HEK293 (cell line): ENCODE results near the gene PTPRO.

Experiments used
- CTCF ChIA-PET: fragments of 350-600 bp; formaldehyde crosslinking; extraction: SDS; loops from one replicate; lab custom pipeline; 2021; ENCODE audit warnings: antibody characterized with exemption; lab: Yijun Ruan, JAX
- POLR2A ChIA-PET: fragments of 300-600 bp; formaldehyde crosslinking; extraction: SDS; loops from one replicate; lab custom pipeline; 2020; ENCODE audit warnings: antibody characterized with exemption, inconsistent platforms; lab: Yijun Ruan, JAX
- H3K27ac ChIP-seq: fragments of 200-500 bp; sonication (Bioruptor generic); 2 replicates; pipeline ENCODE4 v1.5.1; 2014; ENCODE audit warnings: low read depth, low read length, control low read depth, inconsistent platforms; ENCODE audit errors: extremely low read depth
- H3K36me3 ChIP-seq, 2 experiments: fragments of 200-500 bp in 1 of 2; sonication (Bioruptor generic) in 1 of 2; 1 replicate in 1 of 2; 2 replicates in 1 of 2; pipeline ENCODE4 v1.5.1; 2014 to 2017; ENCODE audit warnings: inconsistent platforms in 2 of 2, low read length in 2 of 2; ENCODE audit not compliant: control insufficient read depth in 2 of 2, insufficient read depth in 1 of 2
- H3K4me1 ChIP-seq: fragments of 200-500 bp; sonication (Bioruptor generic); 2 replicates; pipeline ENCODE4 v1.5.1; 2014; ENCODE audit warnings: mild to moderate bottlenecking, low read length, inconsistent platforms; ENCODE audit not compliant: control insufficient read depth, insufficient read depth
- H3K4me3 ChIP-seq: 2 replicates; pipeline ENCODE4 v1.5.1; 2011; ENCODE audit warnings: low read depth, mild to moderate bottlenecking, control low read depth, low read length, moderate library complexity
- H3K9me3 ChIP-seq: fragments of 200-500 bp; sonication (Bioruptor generic); 2 replicates; pipeline ENCODE4 v1.5.1; 2014; ENCODE audit warnings: low read depth, low read length, inconsistent platforms; ENCODE audit not compliant: control insufficient read depth, insufficient read depth
- HOXD13 ChIP-seq: sonication (generic); formaldehyde crosslinking; IDR thresholded peaks from 2 replicates; pipeline ENCODE4 v1.8.0; 2022; ENCODE audit warnings: missing genetic modification reagents, borderline replicate concordance
- IKZF3 ChIP-seq: fragments of 450-650 bp; IDR thresholded peaks from 2 replicates; pipeline ENCODE4 v1.5.0; 2018; ENCODE audit warnings: missing biosample characterization, mild to moderate bottlenecking, missing genetic modification characterization, moderate library complexity
- KLF8 ChIP-seq: fragments of 450-650 bp; formaldehyde crosslinking; IDR thresholded peaks from 2 replicates; pipeline ENCODE4 v1.5.1; 2016; ENCODE audit warnings: missing biosample characterization, missing genetic modification characterization
- TRIM28 ChIP-seq: IDR thresholded peaks from 2 replicates; pipeline ENCODE4 v1.6.1; 2011; ENCODE audit warnings: low read length, control low read depth, borderline replicate concordance
- WT1 ChIP-seq: fragments of 450-650 bp; formaldehyde crosslinking; IDR thresholded peaks from 2 replicates; pipeline ENCODE4 v1.5.1; 2016; ENCODE audit warnings: missing biosample characterization, missing genetic modification characterization
- YY2 ChIP-seq: fragments of 450-650 bp; formaldehyde crosslinking; IDR thresholded peaks from 2 replicates; pipeline ENCODE4 v1.5.1; 2016; ENCODE audit warnings: missing biosample characterization, missing genetic modification characterization
- ZBTB21 ChIP-seq: fragments of 450-650 bp; formaldehyde crosslinking; IDR thresholded peaks from 2 replicates; pipeline ENCODE4 v1.5.1; 2017; ENCODE audit warnings: missing biosample characterization, missing genetic modification characterization
- ZBTB44 ChIP-seq: fragments of 450-650 bp; IDR thresholded peaks from 2 replicates; pipeline ENCODE4 v1.5.1; 2018; ENCODE audit warnings: missing biosample characterization, mild to moderate bottlenecking, missing genetic modification characterization
- ZEB2 ChIP-seq: fragments of 450-650 bp; formaldehyde crosslinking; IDR thresholded peaks from 2 replicates; pipeline ENCODE4 v1.5.1; 2016; ENCODE audit warnings: missing biosample characterization, missing genetic modification characterization
- ZFP37 ChIP-seq: fragments of 450-650 bp; formaldehyde crosslinking; IDR thresholded peaks from 2 replicates; pipeline ENCODE4 v1.5.1; 2016; ENCODE audit warnings: missing biosample characterization, missing genetic modification characterization
- ZNF140 ChIP-seq: fragments of 450-650 bp; formaldehyde crosslinking; IDR thresholded peaks from 2 replicates; pipeline ENCODE4 v1.5.1; 2016; ENCODE audit warnings: missing biosample characterization, missing genetic modification characterization
- ZNF174 ChIP-seq: fragments of 450-650 bp; formaldehyde crosslinking; IDR thresholded peaks from 2 replicates; pipeline ENCODE4 v1.5.0; 2017; ENCODE audit warnings: missing biosample characterization, mild to moderate bottlenecking, missing genetic modification characterization
- ZNF184 ChIP-seq: fragments of 450-650 bp; IDR thresholded peaks from 2 replicates; pipeline ENCODE4 v1.5.1; 2018; ENCODE audit warnings: missing biosample characterization, mild to moderate bottlenecking, missing genetic modification characterization
- ZNF223 ChIP-seq: fragments of 450-650 bp; formaldehyde crosslinking; IDR thresholded peaks from 2 replicates; pipeline ENCODE4 v1.5.1; 2016; ENCODE audit warnings: missing biosample characterization, missing genetic modification characterization
- ZNF239 ChIP-seq: fragments of 450-650 bp; formaldehyde crosslinking; IDR thresholded peaks from 2 replicates; pipeline ENCODE4 v1.5.1; 2016; ENCODE audit warnings: missing biosample characterization, missing genetic modification characterization
- ZNF350 ChIP-seq: fragments of 450-650 bp; formaldehyde crosslinking; IDR thresholded peaks from 2 replicates; pipeline ENCODE4 v1.5.0; 2017; ENCODE audit warnings: missing biosample characterization, mild to moderate bottlenecking, missing genetic modification characterization
- ZNF416 ChIP-seq: fragments of 450-650 bp; formaldehyde crosslinking; IDR thresholded peaks from 2 replicates; pipeline ENCODE4 v1.5.1; 2016; ENCODE audit warnings: missing biosample characterization, missing genetic modification characterization
- ZNF426 ChIP-seq: fragments of 450-650 bp; formaldehyde crosslinking; IDR thresholded peaks from 2 replicates; pipeline ENCODE4 v1.5.1; 2017; ENCODE audit warnings: missing biosample characterization, missing genetic modification characterization, mild to moderate bottlenecking, inconsistent platforms, moderate library complexity
- ZNF488 ChIP-seq: fragments of 450-650 bp; formaldehyde crosslinking; IDR thresholded peaks from 2 replicates; pipeline ENCODE4 v1.5.1; 2016; ENCODE audit warnings: missing biosample characterization, missing genetic modification characterization
- ZNF518A ChIP-seq: fragments of 450-650 bp; formaldehyde crosslinking; conservative IDR thresholded peaks from 2 replicates; pipeline ENCODE4 v1.5.1; 2016; ENCODE audit warnings: low read depth, missing biosample characterization, missing genetic modification characterization
- ZNF555 ChIP-seq: fragments of 450-650 bp; formaldehyde crosslinking; conservative IDR thresholded peaks from 2 replicates; pipeline ENCODE4 v1.5.1; 2017; ENCODE audit warnings: missing biosample characterization, mild to moderate bottlenecking, missing genetic modification characterization, inconsistent platforms
- ZNF558 ChIP-seq: fragments of 450-650 bp; formaldehyde crosslinking; IDR thresholded peaks from 2 replicates; pipeline ENCODE4 v1.5.1; 2016; ENCODE audit warnings: missing biosample characterization, missing genetic modification characterization
- ZNF571 ChIP-seq: fragments of 450-650 bp; formaldehyde crosslinking; IDR thresholded peaks from 2 replicates; pipeline ENCODE4 v1.5.0; 2017; ENCODE audit warnings: missing biosample characterization, missing genetic modification characterization
- ZNF610 ChIP-seq: fragments of 450-650 bp; formaldehyde crosslinking; IDR thresholded peaks from 2 replicates; pipeline ENCODE4 v1.5.1; 2016; ENCODE audit warnings: missing biosample characterization, missing genetic modification characterization, borderline replicate concordance
- ZNF624 ChIP-seq: fragments of 450-650 bp; formaldehyde crosslinking; IDR thresholded peaks from 2 replicates; pipeline ENCODE4 v1.5.1; 2017; ENCODE audit warnings: missing biosample characterization, missing genetic modification characterization
- ZNF645 ChIP-seq: fragments of 450-650 bp; formaldehyde crosslinking; IDR thresholded peaks from 2 replicates; pipeline ENCODE4; 2016; ENCODE audit warnings: missing biosample characterization, missing genetic modification characterization
- ZNF660 ChIP-seq: fragments of 450-650 bp; IDR thresholded peaks from 2 replicates; pipeline ENCODE4 v1.5.1; 2018; ENCODE audit warnings: missing biosample characterization, mild to moderate bottlenecking, missing genetic modification characterization
- ZXDB ChIP-seq: fragments of 450-650 bp; formaldehyde crosslinking; IDR thresholded peaks from 2 replicates; pipeline ENCODE4 v1.5.1; 2016; ENCODE audit warnings: missing biosample characterization, missing genetic modification characterization

The PTPRO gene

GRCh38 chr12:15627995-15628945, 306.0 kb downstream of the PTPRO start:
- no peak overlapping the region for H3K4me3 ChIP-seq
- no peaks in the 10 kb centered on the region for H3K9me3 ChIP-seq
- ChIA-PET POLR2A (no interaction called here), CTCF (interaction anchor here (0.7 kb wide), 1 partner anchor 1949 kb away, joined by 3 read pairs; no protein-coding TSS in a partner anchor)
- TF ChIP-seq ZEB2 (tag by site-specific recombination) = no peak
- no peak for TF ChIP-seq ZNF610 (tag by site-specific recombination)
- TF ChIP-seq WT1 (tag by site-specific recombination) = no peak
- no peak for TF ChIP-seq ZNF624 (tag by site-specific recombination)
- no peak for TF ChIP-seq KLF8
- no peak for TF ChIP-seq ZNF426 (tag by site-specific recombination)
- no peak for TF ChIP-seq ZNF488 (tag by site-specific recombination)
- no peak for TF ChIP-seq HOXD13 (CRISPR knock-in tag)
- TF ChIP-seq ZNF571 (tag by site-specific recombination) = no peak
- TF ChIP-seq ZNF660 (tag by site-specific recombination) = no peak
- no peak for TF ChIP-seq IKZF3 (tag by site-specific recombination)
- no peak for TF ChIP-seq ZBTB21 (tag by site-specific recombination)
- no peak for TF ChIP-seq ZNF645
- no peak for TF ChIP-seq TRIM28
- TF ChIP-seq ZNF558 (tag by site-specific recombination) = no peak
- no peak for TF ChIP-seq ZNF239 (tag by site-specific recombination)
- no peak for TF ChIP-seq ZNF223 (tag by site-specific recombination)
- no peak for TF ChIP-seq ZBTB44
- TF ChIP-seq ZXDB = no peak
- TF ChIP-seq ZNF555 (tag by site-specific recombination) = no peak
- H3K27ac ChIP-seq = no peak overlapping the region
- H3K36me3 ChIP-seq = peaks cover 0 to 8% of the 10 kb centered on the region in 2 experiments; a peak in 1 of 3 replicates
- H3K4me1 ChIP-seq = 0 out of 2 replicates have a peak, but pooled peaks cover 2% of the 10 kb centered on the region

GRCh38 chr12:15629108-15629507, 306.8 kb downstream of the PTPRO start:
- H3K36me3 ChIP-seq = peaks cover 0 to 5% of the 10 kb centered on the region in 2 experiments; a peak in 1 of 3 replicates
- TF ChIP-seq ZNF610 (tag by site-specific recombination) (no peak), ZNF518A (tag by site-specific recombination) (no peak), ZNF174 (tag by site-specific recombination) (no peak), ZFP37 (tag by site-specific recombination) (no peak), ZNF350 (tag by site-specific recombination) (no peak), ZNF140 (tag by site-specific recombination) (no peak), ZNF416 (tag by site-specific recombination) (no peak), ZNF624 (tag by site-specific recombination) (no peak), ZNF184 (tag by site-specific recombination) (no peak), YY2 (no peak)
- H3K4me1 ChIP-seq = 0 out of 2 replicates have a peak, but pooled peaks cover 2% of the 10 kb centered on the region
- POLR2A ChIA-PET = no interaction called here
- no peak overlapping the region for H3K27ac ChIP-seq
- H3K4me3 ChIP-seq = no peak overlapping the region
- CTCF ChIA-PET = no interaction called here
- H3K9me3 ChIP-seq = no peaks in the 10 kb centered on the region
